ENCODE data around the gene HSPA1L. TPM values are rescaled to one million over a fixed set of nuclear protein-coding genes. Genes with fewer than 3 reads are reported as not detected.

Gene HSPA1L
- total and polyA plus RNA-seq, 7 donors: 0.86 to 23.1 (median 3.3) TPM

- peaks cover 10 to 55% of the 10 kb centered on the region in 2 donors for H3K36me3 ChIP-seq (ENCODE audit: insufficient read depth in 1 of 2, low read depth in 1 of 2)
- ATAC-seq: peak; percentile 20 to 50 (median 34)
These were observed 21.6 kb upstream of the HSPA1L start for GRCh38 chr6:31836474-31837368.

GRCh38 chr6:31836047-31836473 lies 21.0 kb upstream of the HSPA1L start:
- H3K4me1 ChIP-seq: peaks cover 42% of the 10 kb centered on the region
- intact Hi-C loops (cut with DNase I): loop anchor here in 1 of 2 donors (2.0 to 10.0 kb wide), 2 partner anchors 27 to 291 kb away; partner anchors contain the start of genes ATP6V1G2, DDX39B, NEU1 and NFKBIL1
- H3K36me3 ChIP-seq (ENCODE audit: insufficient read depth in 1 of 2, low read depth in 1 of 2): peaks cover 10 to 50% of the 10 kb centered on the region in 2 donors

More at GRCh38 chr6:31836474-31837368, 21.6 kb upstream of the HSPA1L start:
- TF ChIP-seq CTCF (IDR thresholded peaks at IDR 0.05): no peak
- no peak for DNase-seq
- H3K4me3 ChIP-seq: peak overlapping the region; percentile 86
- intact Hi-C loops (cut with DNase I): loop anchor here in 1 of 2 donors (2.0 to 10.0 kb wide), 2 partner anchors 26 to 292 kb away; partner anchors contain the start of genes ATP6V1G2, DDX39B, NEU1 and NFKBIL1
- H3K4me1 ChIP-seq: peaks cover 36% of the 10 kb centered on the region
- no peaks in the 10 kb centered on the region for H3K27me3 ChIP-seq (ENCODE audit: insufficient read depth in 3 of 3, low read length in 2 of 3)
- H3K27ac ChIP-seq: peak overlapping the region; percentile 90
- no peaks in the 10 kb centered on the region for H3K9me3 ChIP-seq
- 23 to 29% (median 28%) methylated on average over 12 of the region's 12 CpGs for WGBS, 3 donors

GRCh38 chr6:31834367-31835250 lies 19.5 kb upstream of the HSPA1L start:
- DNase-seq: peak; percentile 89 to 94
- peaks cover 46% of the 10 kb centered on the region for H3K4me1 ChIP-seq
- no peaks in the 10 kb centered on the region for H3K9me3 ChIP-seq
- no peak for TF ChIP-seq CTCF (IDR thresholded peaks at IDR 0.05)
- WGBS, 3 donors: 0 to 1% (median 0%) methylated on average over 59 of the region's 59 CpGs
- intact Hi-C loops (cut with DNase I): loop anchor here (2.0 to 10.0 kb wide), 6 partner anchors 28 to 290 kb away; partner anchors contain the start of genes ATP6V1G2 (in 1 of the 2), DDX39B (in 1 of the 2), EHMT2 (in 1 of the 2) and LY6G5C (in 1 of the 2)
- H3K4me3 ChIP-seq: peak overlapping the region; percentile 86
- peak overlapping the region; percentile 90 for H3K27ac ChIP-seq
- H3K36me3 ChIP-seq (ENCODE audit: insufficient read depth in 1 of 2, low read depth in 1 of 2): peaks cover 10 to 35% of the 10 kb centered on the region in 2 donors
- peak; percentile 85 to 89 (median 86) for ATAC-seq
- H3K27me3 ChIP-seq (ENCODE audit: insufficient read depth in 3 of 3, low read length in 2 of 3): no peaks in the 10 kb centered on the region

More at GRCh38 chr6:31836047-31836473, 21.0 kb upstream of the HSPA1L start:
- Histone ChIP-seq H3K27me3 (ENCODE audit: insufficient read depth in 3 of 3, low read length in 2 of 3) (no peaks in the 10 kb centered on the region), H3K9me3 (no peaks in the 10 kb centered on the region), H3K27ac (peak overlapping the region; percentile 90), H3K4me3 (peak overlapping the region; percentile 86)
- ATAC-seq: no peak
- 15 to 17% (median 15%) methylated on average over 14 of the region's 14 CpGs for WGBS, 3 donors
- DNase-seq: no peak
- TF ChIP-seq CTCF (IDR thresholded peaks at IDR 0.05): no peak
